Cortex of kidney (tissue), 1 donor: ENCODE data around the gene ST6GALNAC4.
"Not testable (repeated sequence)": the region's sequence is repeated elsewhere in the genome, so short reads cannot be mapped to it uniquely, and the experiment has no call there.

Experiments
- DNase-seq: peaks from one replicate; lab custom pipeline; 2025; lab: John Stamatoyannopoulos, UW

The ST6GALNAC4 gene

DNA sequence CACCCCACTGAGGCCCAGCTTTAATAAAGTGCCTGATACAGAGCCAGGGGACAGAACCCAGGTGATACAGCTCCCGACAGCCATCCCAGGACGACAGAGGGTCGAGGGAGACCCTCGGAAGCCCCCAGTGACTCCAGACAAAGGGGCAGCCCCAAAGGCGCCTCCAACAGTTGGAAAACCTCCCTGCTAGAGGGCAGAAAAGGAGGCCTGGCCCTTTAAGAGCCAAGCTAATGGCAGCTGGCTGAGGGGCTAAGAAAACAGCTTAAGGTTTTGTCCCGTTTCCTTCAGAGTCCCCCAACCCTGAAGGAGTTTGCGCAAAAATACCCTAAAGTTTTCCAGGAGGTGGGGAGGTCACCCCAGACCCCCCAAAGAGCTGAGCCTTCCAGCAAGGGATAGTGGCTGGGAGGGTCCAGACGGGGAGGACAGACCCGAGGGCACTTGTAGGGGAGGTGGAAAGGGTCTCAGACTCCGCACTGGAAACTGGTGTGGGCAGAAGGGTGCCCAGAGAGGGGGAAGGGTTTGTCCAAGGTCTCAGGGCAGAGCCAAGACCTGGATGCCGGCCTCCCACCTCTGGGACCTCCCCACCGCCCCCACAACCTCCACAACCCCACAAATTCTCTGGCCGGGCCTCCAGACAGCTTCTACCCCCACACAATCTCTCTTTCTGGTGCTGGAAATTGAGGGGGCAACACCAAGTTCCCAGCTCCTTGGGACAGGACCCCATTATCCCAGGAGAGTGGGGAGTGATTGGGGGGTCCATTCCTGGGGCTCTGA is 31.1 kb downstream of the ST6GALNAC4 start:
- no peak for DNase-seq

DNA sequence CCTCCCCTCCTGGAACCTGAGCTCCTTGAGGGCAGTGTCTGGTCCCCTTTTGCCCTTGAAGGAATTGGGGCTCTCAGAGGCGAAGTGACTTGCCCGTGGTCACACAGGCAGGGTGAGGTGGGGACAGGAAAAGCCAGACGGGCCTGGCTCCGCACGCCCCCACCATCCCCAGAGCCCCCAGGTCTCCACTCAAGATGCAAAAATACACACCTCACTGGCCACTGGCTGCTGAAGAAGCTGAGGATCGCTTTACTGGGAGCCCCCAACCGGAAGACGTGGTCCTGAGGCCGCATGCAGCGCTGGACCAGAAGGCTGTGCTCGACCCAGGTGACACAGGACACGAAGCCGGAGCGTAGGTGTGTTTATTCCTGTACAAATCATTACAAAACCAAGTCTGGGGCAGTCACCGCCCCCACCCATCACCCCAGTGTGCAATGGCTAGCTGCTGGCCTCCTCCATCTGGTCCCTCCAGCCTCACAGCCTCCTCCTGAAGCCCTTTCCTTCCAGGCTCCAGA is 31.8 kb downstream of the ST6GALNAC4 start:
- no peak for DNase-seq

DNA sequence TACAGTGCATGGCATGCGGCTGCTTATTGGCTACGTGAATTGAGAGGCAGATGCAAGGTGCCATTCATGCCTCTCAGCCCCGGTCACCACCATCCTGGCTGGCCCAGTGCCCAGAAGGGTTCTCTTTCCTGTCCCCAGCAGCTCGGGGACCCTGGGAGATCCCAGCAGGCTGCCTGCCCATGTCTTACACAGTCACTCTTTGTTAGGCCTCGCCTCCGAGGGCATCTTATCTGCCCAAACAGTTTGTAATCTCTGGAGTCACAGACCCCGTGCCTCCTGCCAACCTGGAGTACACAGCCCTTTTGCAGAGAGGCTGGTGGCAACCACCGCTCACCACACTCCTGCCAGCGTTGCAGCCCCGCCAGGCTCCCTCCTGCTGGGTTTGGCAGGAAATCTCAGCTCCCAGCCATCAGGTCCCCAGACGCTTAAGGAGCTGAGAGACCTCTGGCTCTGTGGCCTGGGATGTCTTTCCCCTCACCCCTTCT is 32.4 kb downstream of the ST6GALNAC4 start:
- no peak for DNase-seq

DNA sequence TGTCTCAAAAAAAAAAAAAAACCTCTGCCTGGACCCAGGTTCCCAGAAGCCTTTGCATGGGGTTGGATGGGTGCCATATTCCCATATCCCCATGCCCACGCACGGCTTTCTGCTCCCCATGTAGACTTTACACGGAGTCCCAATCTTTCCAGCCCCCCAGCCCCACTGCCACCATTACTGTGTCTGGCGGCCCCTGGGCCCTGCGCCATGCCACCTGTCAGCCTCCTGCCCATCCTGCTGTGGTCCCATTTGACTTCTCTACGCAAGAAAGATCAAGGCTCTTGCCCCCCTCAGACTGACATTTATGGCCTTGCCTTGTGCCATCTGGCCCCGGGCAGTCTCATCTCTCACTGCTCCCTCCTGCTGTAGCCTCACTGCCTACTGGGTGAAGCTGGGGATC is 32.9 kb downstream of the ST6GALNAC4 start:
- DNase-seq: no peak

DNA sequence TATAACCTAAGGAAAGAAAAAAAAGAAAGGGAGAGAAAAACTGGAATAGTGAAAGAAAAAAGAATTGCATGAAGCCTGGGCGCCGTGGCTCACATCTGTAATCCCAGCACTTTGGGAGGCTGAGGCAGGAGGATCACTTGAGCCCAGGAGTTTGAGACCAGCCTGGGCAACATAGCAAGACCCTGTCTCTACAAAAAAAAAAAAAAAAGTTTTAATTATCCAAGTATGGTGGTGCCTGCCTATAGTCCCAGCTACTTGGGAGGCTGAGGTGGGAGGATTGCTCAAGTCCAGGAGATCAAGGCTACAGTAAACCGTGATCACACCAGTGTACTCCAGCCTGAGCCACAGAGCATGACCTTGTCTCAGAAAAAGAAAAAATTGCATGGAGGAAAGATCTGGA is 35.1 kb downstream of the ST6GALNAC4 start:
- DNase-seq: not testable (repeated sequence)

DNA sequence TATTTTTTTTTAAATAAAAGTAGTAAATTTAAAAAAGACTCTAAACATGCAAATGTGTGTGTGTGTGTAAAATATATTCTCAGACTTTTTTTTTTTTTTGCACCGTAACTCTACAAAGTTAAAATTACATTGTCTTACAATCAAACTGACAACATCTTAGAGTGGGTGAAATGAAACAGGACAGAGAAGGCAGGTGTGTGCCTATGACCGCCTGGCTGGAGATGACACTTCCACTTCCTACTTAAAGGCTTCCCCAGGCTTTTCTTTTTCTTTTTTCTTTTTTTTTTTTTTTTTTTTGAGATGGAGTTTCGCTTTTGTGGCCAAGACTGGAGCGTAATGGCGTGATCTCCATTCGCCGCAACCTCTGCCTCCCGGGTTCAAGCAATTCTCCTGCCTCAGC is 36.7 kb downstream of the ST6GALNAC4 start:
- DNase-seq: no peak

DNA sequence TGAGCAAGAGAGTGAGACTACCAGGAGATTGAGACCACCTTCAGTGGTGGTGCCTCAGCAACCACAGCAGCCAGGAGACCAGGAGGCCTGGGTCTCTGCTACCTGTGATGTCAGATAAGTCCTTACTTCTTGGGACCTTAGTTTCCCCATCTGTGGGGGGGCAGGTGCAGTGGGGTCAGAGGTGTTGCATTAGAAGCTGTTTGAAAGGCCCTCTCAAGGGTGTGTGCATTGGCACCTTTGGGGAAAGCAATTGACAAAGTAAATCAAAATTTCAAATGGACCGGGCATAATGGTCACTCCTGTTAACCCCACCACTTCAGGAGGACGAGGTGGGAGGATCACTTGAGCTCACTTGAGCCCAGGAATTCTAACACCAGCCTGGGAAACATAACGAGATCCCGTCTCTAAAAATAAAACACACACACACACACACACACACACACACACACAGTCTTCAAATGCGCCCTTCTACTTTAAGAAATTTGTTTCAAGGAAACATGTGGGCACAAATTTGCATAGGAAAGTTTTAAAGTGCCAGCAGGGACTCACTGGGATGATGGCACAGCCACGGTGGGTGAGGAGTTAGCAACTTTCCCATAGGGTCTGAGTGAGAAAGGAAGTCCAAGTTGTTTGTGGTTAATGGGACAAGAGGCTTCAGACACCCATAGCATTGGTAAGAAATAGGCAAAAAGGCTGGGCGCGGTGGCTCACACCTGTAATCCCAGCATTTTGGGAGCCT is 38.0 kb downstream of the ST6GALNAC4 start:
- no peak for DNase-seq

DNA sequence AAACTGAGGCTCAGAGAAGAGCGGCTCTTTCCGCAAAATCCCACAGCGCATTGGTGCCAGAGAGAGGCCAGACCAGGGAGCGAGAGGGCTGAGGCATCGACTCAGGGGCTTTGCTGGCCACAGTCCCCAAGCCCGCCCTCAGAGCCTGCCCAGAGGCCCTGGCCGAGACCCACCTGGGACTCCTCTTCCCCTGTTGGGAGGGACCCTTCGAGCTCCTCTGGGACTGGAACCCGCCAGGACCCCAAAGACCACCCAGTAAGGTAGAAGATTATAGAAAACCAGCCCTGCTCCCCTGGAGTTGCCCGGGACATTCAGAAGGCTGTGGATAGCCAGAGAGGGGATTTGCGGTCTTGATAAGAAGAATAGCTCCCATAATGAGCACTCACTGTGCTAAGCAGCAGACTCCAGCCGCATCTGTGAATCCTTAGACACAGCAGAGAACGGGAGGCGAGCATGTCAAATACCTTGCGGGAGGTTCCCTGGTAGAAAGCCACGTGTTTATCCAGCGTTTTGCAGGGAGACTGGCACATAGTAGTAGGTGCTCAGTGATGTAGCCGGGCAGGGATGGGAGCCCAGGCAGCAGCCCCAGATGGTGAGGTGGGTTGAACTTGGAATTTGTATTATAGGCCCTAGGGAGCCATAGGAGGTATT is 38.7 kb downstream of the ST6GALNAC4 start:
- DNase-seq: no peak

DNA sequence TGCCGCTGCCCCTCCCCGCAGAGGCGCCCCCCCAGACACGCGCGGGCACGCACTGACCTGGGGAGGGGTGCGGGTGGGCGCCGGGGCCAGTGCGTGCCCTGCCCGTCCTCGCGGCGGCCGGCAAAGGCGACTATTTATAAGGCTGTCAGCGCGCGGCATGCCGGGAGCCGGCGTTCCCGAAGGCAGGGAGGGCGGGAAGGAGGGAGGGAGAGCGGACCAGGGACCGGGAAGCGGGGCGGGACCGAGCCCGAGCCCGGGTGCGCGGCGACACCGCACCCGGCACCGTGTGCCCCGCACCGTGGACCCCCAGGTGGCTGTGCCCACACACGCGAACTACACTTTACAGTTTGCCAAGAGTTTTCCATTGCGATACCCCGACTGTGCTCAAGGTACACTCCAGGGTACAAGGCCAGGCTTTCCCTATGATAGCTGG is 39.3 kb downstream of the ST6GALNAC4 start, which contains the start of gene AK1:
Gene AK1, minus strand, starts transcription at position 110 of the 433 bp plus-strand sequence. CDS start 3,058 bp downstream, outside the sequence.
- DNase-seq: no peak

DNA sequence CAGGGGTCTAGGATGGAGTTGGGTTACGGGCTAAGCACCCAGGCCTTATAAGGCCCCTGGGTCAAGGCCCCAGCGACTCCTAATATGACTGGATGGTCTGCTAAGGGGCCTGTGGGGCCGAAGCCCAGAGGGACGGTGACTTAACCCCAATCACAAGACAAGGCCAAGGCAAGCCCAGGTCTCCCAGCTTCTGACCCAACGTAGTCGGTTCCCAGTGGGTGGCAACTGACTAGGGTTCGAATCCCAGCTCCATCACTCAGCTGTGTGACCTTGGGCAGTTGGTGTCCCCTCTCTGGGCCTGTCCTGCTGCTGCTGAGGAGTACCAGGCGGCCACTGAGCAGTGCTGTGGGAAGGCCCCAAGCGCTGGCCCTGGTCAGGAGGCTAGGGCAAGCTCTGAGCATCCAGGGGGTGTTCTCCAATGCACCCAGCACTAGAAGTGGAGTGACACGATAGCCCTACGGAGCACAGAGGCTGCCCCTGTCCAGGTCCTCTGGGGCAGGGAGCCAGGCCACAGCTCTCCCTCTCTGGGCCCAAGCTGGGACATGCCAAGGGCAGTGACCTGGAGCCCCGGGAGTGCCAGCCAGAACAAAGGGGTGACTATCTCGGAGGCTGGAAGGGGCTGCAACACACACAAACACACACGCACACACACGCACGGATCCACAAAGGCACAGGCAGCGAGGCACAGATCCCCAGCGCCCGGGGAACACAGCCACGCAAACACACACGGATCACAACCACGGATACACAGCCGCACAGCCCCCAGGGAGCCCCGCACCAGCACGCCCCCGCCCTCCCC is 39.9 kb downstream of the ST6GALNAC4 start:
- no peak for DNase-seq

DNA sequence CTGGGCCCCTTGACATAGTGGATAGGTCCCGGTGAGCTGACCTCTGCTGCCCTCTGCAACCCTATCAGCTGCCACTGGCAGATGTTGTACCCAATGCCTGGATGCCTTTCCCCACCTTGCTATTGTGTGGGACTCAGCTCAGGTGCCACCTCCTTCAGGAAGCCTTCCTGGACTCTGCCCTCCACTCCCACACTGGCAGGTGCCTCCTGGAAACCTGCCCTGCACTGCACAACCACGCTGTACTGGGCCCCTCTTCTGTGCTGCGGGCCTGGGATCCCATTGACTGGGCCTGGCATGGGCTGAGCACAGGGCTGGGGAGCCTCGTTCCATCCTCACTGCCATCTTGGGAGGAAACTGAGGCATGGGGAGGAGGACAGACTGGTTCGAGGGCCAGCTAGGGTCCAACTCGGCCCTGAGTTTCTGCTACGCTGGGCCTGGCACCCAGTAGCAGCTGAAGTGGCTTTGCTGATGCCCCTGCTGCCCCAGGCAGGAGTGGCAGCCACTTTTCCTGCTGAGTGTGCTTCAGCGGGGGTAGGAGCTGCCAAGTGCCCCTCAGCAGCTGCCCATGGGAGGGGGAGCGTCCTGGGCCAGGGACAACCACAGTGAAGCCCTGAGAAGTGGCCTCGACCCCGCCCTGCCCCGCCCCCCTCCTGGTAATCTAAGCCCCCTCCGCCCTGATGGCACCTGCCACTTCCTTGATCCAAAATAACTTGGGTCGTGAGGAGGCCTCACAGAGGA is 40.6 kb downstream of the ST6GALNAC4 start:
- no peak for DNase-seq

DNA sequence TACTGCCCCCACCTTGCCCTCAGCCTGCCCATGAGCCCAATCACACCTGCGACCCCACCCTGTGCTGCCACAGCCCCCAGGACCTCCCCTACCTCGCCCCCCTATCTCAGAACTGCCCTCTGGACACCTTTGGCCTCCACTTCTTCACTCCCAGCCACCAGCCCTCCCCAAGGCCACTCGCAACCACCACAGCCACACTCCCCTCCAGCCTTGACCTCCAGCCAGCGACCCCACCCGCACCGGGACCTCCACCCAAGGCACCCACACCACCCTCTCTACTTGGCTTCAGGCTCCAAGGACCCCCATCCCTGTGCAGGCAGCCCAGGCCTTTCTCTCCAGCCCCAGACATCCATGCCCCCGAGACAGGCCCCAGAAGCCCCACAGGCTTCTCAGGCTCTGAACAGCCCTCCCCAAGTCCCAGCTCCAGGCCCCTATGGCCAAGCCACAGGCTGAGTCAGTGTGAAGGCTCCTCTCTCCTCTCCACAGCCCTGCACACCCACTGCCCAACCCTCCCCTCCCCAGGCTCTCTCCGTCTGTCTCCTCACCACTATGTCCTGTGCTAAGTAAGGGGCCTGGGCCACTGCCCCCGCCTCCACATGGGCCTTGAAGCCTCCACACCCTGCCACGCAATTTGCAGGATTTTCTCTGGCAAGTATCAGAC is 41.4 kb downstream of the ST6GALNAC4 start:
- no peak for DNase-seq

DNA sequence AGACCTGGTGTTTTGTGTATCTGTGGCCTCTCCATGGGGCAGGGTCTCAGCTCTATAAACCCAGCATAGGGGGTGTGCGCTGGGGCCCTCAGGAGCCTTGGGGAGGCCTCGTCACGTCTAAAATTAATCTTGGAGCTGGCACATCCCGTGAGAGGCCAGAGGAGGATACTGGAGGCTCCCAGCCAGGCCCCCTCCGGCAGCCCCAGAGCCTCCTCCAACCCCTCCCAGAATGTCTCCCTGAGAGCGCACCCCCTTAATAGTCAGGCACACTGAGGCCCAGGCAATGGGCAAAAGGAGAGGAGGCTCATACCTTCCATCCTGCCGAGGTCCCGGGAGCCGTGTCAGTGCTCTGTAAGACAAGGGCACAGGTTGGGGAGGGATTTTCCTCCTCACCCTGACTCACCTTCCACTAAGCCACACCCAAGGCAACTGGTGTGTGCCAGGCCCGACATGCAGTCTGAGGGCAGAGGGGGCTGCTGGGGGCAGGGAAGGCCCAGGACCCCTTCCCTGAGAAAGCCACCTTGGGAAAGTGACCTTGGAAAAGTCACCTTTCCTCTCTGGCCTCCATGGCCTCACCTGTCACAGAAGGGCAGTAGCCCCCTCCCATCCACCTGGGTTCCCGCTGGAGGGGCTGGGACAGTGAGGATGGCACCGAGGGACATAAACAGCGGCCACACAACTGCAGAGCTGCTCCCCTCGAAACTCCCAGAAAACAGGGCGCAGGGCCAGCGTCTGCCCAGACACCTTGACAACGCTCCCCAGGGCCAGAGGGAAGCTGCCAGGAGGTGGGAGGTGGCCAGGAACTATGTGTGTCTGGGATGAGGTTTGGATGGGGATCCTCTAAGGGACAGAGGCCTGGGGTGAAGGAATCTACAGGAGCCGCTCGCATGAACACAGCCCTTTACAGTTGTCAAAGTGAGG is 42.3 kb downstream of the ST6GALNAC4 start:
- no peak for DNase-seq

DNA sequence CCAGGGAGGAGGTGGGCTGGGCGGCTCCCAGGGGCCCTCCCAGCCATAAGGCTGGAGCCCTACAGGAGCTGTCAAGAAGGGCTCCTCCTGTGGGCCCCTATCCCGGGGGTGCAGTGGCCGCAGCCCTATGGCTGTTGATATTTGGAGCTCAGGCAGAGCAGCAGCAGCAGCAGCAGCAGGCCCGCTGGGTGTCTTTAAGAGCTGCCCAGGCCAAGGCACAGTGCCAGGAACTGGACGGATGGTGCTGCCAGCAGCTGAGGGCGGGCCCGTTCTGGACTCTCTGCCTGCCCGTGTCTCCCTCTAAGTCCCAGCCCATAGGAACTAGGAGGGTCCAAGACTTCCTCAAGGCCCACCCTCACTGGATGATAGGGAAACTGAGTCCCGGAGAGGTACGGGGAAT is 43.0 kb downstream of the ST6GALNAC4 start:
- no peak for DNase-seq

DNA sequence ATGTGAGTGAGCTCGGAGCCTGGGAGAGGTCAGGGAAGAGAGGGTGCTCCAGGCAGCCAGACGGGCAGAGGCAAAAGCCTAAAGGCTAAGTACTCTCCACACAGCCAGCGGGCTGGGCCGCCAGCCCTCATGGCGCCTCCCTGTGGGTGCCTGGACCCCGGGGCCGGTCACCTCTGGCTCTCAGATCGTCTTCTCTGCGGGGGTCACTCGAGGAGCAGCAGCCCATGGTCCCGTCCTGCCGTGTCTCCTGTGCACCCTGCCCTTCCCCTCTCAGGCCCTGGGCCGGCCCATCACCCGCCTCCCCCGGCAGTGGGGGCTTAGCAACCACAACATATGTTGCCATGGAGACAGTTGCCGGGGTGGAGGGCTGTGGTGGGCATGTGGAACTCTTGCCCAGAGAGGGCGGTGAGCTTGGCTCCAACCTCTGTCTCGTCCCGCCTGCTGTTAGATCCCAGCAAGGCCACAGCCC is 43.6 kb downstream of the ST6GALNAC4 start:
- DNase-seq: no peak

DNA sequence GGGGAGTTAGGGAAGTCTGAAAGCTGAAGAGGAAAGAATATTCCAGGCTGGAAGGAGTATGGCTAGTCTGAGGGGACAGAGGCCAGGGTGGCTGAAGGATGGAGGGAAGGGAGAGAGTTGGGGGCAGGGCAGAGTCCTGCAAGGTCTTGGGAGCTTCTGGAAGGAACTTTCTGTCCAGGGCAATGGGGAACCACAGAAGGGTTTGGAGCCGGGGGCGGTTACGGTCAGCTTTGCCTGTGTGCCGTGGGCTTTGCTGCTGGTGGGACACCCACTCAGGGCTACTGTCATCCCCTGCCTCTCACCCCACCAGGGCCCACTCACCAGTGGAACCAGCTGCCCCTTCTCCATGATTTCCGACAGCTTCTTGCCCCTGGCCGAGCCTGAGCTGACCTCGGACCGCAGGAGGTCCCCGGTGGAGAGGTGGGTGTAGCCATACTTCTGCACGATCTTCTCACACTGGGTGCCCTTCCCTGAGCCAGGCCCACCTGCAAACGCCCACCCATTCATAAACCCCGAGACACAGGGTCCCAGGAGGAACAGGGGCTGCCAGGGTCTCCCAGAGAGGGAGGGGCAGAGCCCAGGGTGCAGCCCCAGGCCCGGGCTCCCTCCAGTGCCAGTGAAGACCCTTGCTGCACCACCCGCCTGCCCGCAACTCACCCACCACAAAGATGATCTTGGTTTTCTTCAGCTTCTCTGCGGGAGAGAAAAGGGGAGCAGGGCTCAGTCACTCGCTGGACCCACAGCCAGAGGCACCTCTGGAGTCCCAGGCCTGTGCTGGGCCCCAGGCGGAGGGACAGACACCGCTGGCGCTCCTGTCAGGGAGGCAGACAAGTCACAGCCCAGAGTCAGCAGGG is 44.2 kb downstream of the ST6GALNAC4 start:
- DNase-seq: no peak

DNA sequence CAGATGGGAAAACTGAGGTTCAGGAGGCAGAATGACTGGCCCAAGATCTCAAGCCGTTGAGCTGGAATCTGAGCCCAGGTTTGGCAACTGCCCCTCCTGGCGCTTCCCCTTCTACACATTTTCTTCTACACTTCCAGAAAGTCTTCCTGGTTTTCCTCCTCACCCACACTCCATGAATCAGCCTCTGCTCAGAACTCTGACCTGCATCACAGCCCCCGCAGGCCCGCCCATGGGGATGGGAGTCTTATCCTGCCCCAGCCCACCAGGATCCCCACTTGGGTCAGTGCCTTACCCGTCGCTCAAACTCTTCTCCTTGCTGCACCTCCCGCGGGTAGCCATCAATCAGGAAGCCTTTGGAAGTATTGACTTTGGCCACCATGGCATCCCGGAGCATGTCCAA is 45.3 kb downstream of the ST6GALNAC4 start:
- DNase-seq: no peak

DNA sequence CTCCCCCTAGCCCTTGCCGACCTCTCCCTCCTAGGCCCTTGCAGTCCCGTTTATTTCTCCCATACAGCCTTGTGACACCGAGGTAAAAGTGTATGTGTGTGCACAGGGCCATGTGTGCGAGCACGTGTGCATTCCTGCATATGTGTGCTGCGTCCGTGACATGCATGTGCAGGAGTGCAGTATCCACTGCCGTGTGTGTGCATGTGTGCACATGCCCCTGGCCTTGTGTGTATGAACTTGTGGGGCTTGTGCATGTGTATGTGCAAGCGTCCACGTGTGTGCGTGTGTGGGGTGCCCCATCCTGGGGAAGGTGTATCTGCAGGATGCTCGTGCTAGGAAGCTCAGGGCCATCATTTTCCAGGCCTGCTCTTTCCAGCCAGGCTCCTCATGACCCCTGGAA is 46.0 kb downstream of the ST6GALNAC4 start:
- no peak for DNase-seq
